ENCODE data around the gene NRG3. TPM values are rescaled to one million over a fixed set of nuclear protein-coding genes. Genes with fewer than 3 reads are reported as not detected.

NRG3 gene
- total RNA-seq, 4 donors from 2014 or later, result 0.54 TPM; not detected in 3

DNA sequence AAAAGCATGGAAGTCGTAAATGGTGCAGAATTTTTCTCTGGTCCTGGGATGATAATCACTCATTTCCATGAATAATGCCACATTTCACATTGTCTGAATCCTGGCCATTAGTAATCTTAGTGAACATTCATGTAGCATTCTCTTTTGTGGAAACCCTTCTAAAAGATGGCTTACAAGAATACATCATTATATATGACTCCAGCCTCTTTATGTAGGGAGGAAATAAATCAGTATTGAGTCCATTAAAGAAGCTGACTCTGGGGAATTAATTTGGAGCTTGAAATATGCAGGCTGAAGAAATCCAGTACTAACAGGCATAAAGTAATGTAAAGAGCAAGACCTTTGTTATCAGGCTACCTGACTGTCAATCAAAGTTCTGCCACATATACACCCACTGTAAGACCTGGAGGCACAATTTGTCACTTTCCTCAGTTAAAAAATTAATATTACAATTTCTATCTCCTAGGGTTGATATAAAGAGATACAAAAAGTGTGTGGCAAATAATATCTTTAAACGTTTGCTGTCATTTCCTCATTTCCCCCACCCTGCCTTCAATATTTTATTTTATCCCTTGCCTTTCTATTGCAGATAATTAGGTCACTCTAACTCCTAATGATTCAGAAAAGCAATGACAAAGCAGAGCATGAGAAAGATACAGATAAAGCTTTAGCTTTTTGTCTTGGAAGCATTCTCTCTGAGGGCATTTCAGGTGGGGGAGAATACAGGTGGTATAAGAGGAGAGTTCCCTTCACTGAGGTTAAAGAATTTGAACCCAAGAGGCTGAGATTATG lies 1142.3 kb downstream of the NRG3 start:
- Histone ChIP-seq H3K4me1 (no peaks in the 10 kb centered on the region), H3K4me3 (no peak overlapping the region), H3K9me3 (peaks cover 0 to 9% (median 0%) of the 10 kb centered on the region in 3 donors), H3K27ac (no peak overlapping the region), H3K36me3 (no peaks in the 10 kb centered on the region), H3K27me3 (no peaks in the 10 kb centered on the region)
- 51 to 61% methylated on average over 2 of the region's 2 CpGs for WGBS, 2 donors (ENCODE audit: low coverage in 1 of 2)
- TF ChIP-seq EP300 (IDR thresholded peaks at IDR 0.05) (no peak), POLR2AphosphoS5 (IDR thresholded peaks at IDR 0.05) (no peak), POLR2A (IDR thresholded peaks at IDR 0.05) (no peak)
- TF ChIP-seq, protein P1, sequence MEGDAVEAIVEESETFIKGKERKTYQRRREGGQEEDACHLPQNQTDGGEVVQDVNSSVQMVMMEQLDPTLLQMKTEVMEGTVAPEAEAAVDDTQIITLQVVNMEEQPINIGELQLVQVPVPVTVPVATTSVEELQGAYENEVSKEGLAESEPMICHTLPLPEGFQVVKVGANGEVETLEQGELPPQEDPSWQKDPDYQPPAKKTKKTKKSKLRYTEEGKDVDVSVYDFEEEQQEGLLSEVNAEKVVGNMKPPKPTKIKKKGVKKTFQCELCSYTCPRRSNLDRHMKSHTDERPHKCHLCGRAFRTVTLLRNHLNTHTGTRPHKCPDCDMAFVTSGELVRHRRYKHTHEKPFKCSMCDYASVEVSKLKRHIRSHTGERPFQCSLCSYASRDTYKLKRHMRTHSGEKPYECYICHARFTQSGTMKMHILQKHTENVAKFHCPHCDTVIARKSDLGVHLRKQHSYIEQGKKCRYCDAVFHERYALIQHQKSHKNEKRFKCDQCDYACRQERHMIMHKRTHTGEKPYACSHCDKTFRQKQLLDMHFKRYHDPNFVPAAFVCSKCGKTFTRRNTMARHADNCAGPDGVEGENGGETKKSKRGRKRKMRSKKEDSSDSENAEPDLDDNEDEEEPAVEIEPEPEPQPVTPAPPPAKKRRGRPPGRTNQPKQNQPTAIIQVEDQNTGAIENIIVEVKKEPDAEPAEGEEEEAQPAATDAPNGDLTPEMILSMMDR (IDR thresholded peaks at IDR 0.05), result no peak
- no peak for ATAC-seq

DNA sequence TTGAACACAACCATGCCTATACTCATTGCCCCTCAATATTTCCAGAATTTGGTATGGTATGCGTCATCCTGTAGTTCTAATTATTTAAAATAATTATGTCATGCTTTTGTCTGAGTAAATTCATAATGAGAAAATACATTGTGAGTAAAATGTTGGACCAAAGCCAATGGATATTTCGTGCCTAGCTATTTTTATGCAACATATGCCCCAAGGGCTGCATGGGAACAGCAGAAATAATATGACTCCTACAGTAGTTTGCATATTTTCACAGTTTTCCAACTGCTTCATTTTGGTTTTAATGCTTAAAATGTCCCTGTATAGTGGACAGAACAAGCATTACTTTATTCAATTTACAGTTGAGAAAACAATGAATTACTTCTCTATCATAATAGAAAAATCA lies 1148.7 kb downstream of the NRG3 start:
- Histone ChIP-seq H3K27ac (no peak overlapping the region), H3K4me3 (no peak overlapping the region), H3K4me1 (no peaks in the 10 kb centered on the region), H3K36me3 (no peaks in the 10 kb centered on the region), H3K27me3 (no peaks in the 10 kb centered on the region), H3K9me3 (peaks cover 0 to 15% (median 0%) of the 10 kb centered on the region in 3 donors)
- no peak for TF ChIP-seq EP300 (IDR thresholded peaks at IDR 0.05)
- no peak for TF ChIP-seq POLR2AphosphoS5 (IDR thresholded peaks at IDR 0.05)
- TF ChIP-seq, protein P1 (IDR thresholded peaks at IDR 0.05), result no peak
- TF ChIP-seq POLR2A (IDR thresholded peaks at IDR 0.05), result no peak
- 38 to 56% methylated on average over 2 of the region's 2 CpGs for WGBS, 2 donors (ENCODE audit: low coverage in 1 of 2)
- ATAC-seq, result no peak

Small RNA genes within 50 kb of the gene (small RNA-seq; reads per million reads assigned to genes)
- 0 reads per million in 4 donors for gene RNU6-441P

All from gastroesophageal sphincter (tissue), 4 donors.